GOT3 (cell line): ENCODE measurements around the gene DHRS7B.
A peak's percentile ranks its signal among the peaks of the same experiment; 100 is the strongest.
"Not testable (repeated sequence)": the region's sequence is repeated elsewhere in the genome, so short reads cannot be mapped to it uniquely, and the experiment has no call there.

ENCODE experiments used
- DNase-seq: peaks from one replicate; lab custom pipeline; 2025; ENCODE audit warnings: mixed read lengths; lab: John Stamatoyannopoulos, UW

Gene DHRS7B

GRCh38 chr17:21126645-21127508, at the start of gene DHRS7B:
DHRS7B (plus strand) TSS chr17:21126964; CDS start chr17:21126972, 8 bp downstream.
- DNase-seq: peak; percentile 68

- DNase-seq: no peak
These were observed 49.5 kb upstream of the DHRS7B start for GRCh38 chr17:21077281-21077680.

GRCh38 chr17:21078016-21078780, 48.6 kb upstream of the DHRS7B start:
- DNase-seq: no peak

- no peak for DNase-seq
These were observed 47.6 kb upstream of the DHRS7B start for GRCh38 chr17:21079196-21079595.

GRCh38 chr17:21082001-21082436, 44.7 kb upstream of the DHRS7B start:
- no peak for DNase-seq

- not testable (repeated sequence) for DNase-seq
These were observed 41.5 kb upstream of the DHRS7B start for GRCh38 chr17:21085280-21085679.

- no peak for DNase-seq
These were observed 41.1 kb upstream of the DHRS7B start for GRCh38 chr17:21085707-21086106.

GRCh38 chr17:21089145-21089544, 37.6 kb upstream of the DHRS7B start:
- no peak for DNase-seq

GRCh38 chr17:21089933-21090901, 36.5 kb upstream of the DHRS7B start:
- no peak for DNase-seq

- DNase-seq: no peak
These were observed 35.7 kb upstream of the DHRS7B start for GRCh38 chr17:21090902-21091618.

GRCh38 chr17:21094298-21094704, 32.5 kb upstream of the DHRS7B start:
- no peak for DNase-seq

- DNase-seq: no peak
These were observed 31.0 kb upstream of the DHRS7B start for GRCh38 chr17:21095735-21096134.

- DNase-seq: no peak
These were observed 29.9 kb upstream of the DHRS7B start for GRCh38 chr17:21096874-21097273.

GRCh38 chr17:21098934-21099689, 27.7 kb upstream of the DHRS7B start:
- DNase-seq: no peak

- no peak for DNase-seq
These were observed 26.1 kb upstream of the DHRS7B start for GRCh38 chr17:21100636-21101035.

GRCh38 chr17:21104608-21105007, 22.2 kb upstream of the DHRS7B start:
- no peak for DNase-seq

GRCh38 chr17:21105064-21105894, 21.5 kb upstream of the DHRS7B start:
- no peak for DNase-seq

GRCh38 chr17:21106316-21106715, 20.4 kb upstream of the DHRS7B start:
- no peak for DNase-seq

GRCh38 chr17:21107067-21107650, 19.6 kb upstream of the DHRS7B start:
- DNase-seq: not testable (repeated sequence)
